GM23248 (cell line): ENCODE data around the gene OR7G2. TPM values are rescaled to one million over a fixed set of nuclear protein-coding genes. Genes with fewer than 3 reads are reported as not detected.
"Not testable (repeated sequence)": the region's sequence is repeated elsewhere in the genome, so short reads cannot be mapped to it uniquely, and the experiment has no call there.

Experiments
- DNase-seq: peaks from one replicate; pipeline ENCODE4 v3.0.0-alpha.2; 2015
- H2AFZ ChIP-seq: fragments of 200-600 bp; sonication (generic); 2 replicates; pipeline ENCODE4 v1.6.1; 2016; ENCODE audit warnings: antibody characterized with exemption
- H3F3A ChIP-seq: fragments of 200-600 bp; sonication (generic); 2 replicates; pipeline ENCODE4 v1.6.1; 2016; ENCODE audit warnings: mild to moderate bottlenecking, antibody characterized with exemption, mixed run types; ENCODE audit not compliant: insufficient read depth
- H3K27ac ChIP-seq: fragments of 200-600 bp; sonication (generic); 2 replicates; pipeline ENCODE4 v1.5.1; 2016; ENCODE audit warnings: mild to moderate bottlenecking
- H3K27me3 ChIP-seq: fragments of 200-600 bp; sonication (generic); replicated peaks from 2 replicates; pipeline ENCODE4 v1.6.1; 2016; ENCODE audit warnings: mild to moderate bottlenecking; ENCODE audit not compliant: insufficient read depth
- H3K36me3 ChIP-seq: fragments of 200-600 bp; sonication (generic); 2 replicates; pipeline ENCODE4 v1.6.1; 2016; ENCODE audit warnings: low read depth, mild to moderate bottlenecking
- H3K4me1 ChIP-seq: fragments of 200-600 bp; sonication (generic); 2 replicates; pipeline ENCODE4 v1.6.1; 2016; ENCODE audit warnings: mild to moderate bottlenecking; ENCODE audit not compliant: insufficient read depth
- H3K4me2 ChIP-seq: fragments of 200-600 bp; sonication (generic); one replicate; pipeline ENCODE4 v1.6.1; 2016; ENCODE audit warnings: mild to moderate bottlenecking; ENCODE audit not compliant: unreplicated experiment
- H3K4me3 ChIP-seq: fragments of 200-600 bp; sonication (generic); 2 replicates; pipeline ENCODE4 v1.5.1; 2016; ENCODE audit warnings: mild to moderate bottlenecking
- H3K79me2 ChIP-seq: fragments of 200-600 bp; sonication (generic); 2 replicates; pipeline ENCODE4 v1.6.1; 2016; ENCODE audit warnings: mild to moderate bottlenecking; ENCODE audit not compliant: insufficient read depth
- H3K9ac ChIP-seq: fragments of 200-600 bp; sonication (generic); 2 replicates; pipeline ENCODE4 v1.6.1; 2016; ENCODE audit warnings: mild to moderate bottlenecking
- H3K9me2 ChIP-seq: fragments of 200-600 bp; sonication (generic); 2 replicates; pipeline ENCODE4 v1.6.1; 2016; ENCODE audit warnings: mixed run types, mild to moderate bottlenecking, moderate library complexity; ENCODE audit not compliant: insufficient read depth
- H3K9me3 ChIP-seq: fragments of 200-600 bp; sonication (generic); one replicate; pipeline ENCODE4 v1.6.1; 2017; ENCODE audit warnings: low read depth
- H4K20me1 ChIP-seq: fragments of 200-600 bp; sonication (generic); 2 replicates; pipeline ENCODE4 v1.6.0; 2016; ENCODE audit not compliant: insufficient read depth
- EZH2 ChIP-seq: fragments of 200-600 bp; sonication (generic); IDR thresholded peaks from 2 replicates; pipeline ENCODE4 v1.6.1; 2018; ENCODE audit warnings: antibody characterized with exemption, mild to moderate bottlenecking; ENCODE audit not compliant: insufficient read depth, poor library complexity, severe bottlenecking
- EZH2phosphoT487 ChIP-seq: fragments of 200-600 bp; sonication (generic); IDR thresholded peaks from 2 replicates; pipeline ENCODE4 v1.6.1; 2018; ENCODE audit warnings: antibody characterized with exemption, moderate library complexity, mild to moderate bottlenecking, low read depth; ENCODE audit not compliant: insufficient read depth
- WGBS, 2 experiments: methylation state at CpG; one replicate each; pipeline ENCODE4 v1.1.6; 2015 to 2017; ENCODE audit warnings: low lambda C conversion rate in 2 of 2, low coverage in 1 of 2; ENCODE audit errors: missing lambda C conversion rate in 2 of 2; 5-methylcytosine and 5-hydroxymethylcytosine counted together
- in situ Hi-C: fragments of 300-500 bp; cut with MboI; formaldehyde crosslinking; loops from 2 replicates; pipeline ENCODE4 v1.15.0; 2020
- polyA plus RNA-seq: library from polyadenylated mRNA; unstranded; fragments of >200 nt; fragmentation: Nextera tagmentation; extraction: Ambion mirVana; gene quantifications from 2 replicates; pipeline ENCODE4 v1.2.1, GENCODE V29; 2016
- total RNA-seq: library from RNA; depleted of rRNA; stranded (reverse); fragments of >200 nt; shearing (Covaris generic); gene quantifications from 2 replicates; pipeline ENCODE4 v1.2.3, GENCODE V29; 2014

The OR7G2 gene
- total and polyA plus RNA-seq, 2 experiments from 2014 or later, result not detected

DNA sequence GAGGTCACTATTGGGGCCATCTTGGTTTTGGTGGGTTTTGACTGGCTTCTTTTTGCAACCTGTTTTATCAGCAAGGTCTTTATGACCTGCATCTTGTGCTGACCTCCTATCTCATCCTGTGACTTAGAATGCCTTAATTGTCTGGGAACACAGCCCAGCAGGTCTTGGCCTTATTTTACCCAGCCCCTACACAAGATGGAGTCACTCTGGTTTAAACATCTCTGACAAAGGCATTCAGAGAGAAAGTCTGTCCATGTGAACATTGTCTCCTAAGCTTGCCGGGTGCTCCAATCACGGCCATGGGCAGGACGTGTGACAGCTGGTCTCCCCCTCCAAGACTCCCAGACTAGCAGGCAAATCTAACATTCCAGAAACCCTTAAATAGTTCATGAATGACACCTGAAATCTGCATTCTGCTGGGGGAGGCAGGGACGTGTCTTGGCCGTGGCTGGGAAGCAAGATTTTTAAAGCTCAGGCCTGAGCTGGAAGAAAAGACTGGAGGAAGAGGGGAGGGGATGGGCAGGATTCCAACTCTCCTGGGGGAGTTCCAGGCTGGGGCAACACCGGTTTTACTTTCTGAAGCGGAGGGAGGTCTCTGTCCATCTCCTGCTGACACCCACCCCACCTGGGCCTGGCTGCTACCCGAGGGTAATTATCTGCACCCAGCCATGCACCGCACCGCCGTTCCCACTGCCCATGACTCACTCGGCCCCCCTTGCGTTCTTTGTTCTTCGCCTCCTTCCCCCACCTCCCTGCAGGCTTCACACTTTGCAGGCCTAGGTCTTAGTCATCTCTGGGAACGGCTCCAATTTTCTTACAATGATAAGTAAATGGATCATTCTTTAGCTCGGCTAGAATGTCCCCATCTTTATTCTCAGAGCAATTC is 32.0 kb downstream of the OR7G2 start:
- Histone ChIP-seq H3K4me1 (no peaks in the 10 kb centered on the region), H2AFZ (no peak overlapping the region), H3K9ac (no peak overlapping the region), H3K27ac (no peak overlapping the region), H3K9me2 (no peaks in the 10 kb centered on the region), H3K4me3 (no peak overlapping the region), H3K27me3 (no peaks in the 10 kb centered on the region), H3K36me3 (no peaks in the 10 kb centered on the region), H3K4me2 (no peak overlapping the region), H3K9me3 (no peaks in the 10 kb centered on the region), H3K79me2 (no peaks in the 10 kb centered on the region), H3F3A (no peaks in the 10 kb centered on the region), H4K20me1 (no peaks in the 10 kb centered on the region)
- peak; percentile 83 for DNase-seq
- 12 to 15% methylated on average over 14 to 16 of the region's 16 CpGs for WGBS, 2 experiments
- in situ Hi-C loops, result no loop called here
- TF ChIP-seq EZH2phosphoT487 (no peak), EZH2 (no peak)

DNA sequence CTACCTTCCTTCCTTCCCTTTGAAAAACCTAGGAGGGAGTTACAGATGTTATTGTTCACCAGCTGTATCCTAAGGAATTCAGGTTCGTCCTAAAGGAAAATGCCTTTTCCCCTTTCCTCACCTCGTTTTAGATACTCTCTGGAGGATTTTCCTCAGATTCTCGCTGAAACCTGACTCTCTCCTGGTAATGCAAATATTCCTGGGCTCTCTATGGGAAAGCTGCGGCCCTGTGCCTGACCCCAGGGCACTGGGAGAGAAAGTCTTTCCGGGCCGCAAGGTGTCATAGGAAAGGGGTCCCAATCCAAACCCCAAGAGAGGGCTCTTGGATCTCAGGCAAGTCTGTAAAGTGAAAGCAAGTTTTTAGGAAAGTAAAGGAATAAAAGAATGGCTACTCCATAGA is 33.5 kb downstream of the OR7G2 start:
- in situ Hi-C loops, result no loop called here
- Histone ChIP-seq H4K20me1 (no peaks in the 10 kb centered on the region), H3K36me3 (no peaks in the 10 kb centered on the region), H3K9me3 (no peaks in the 10 kb centered on the region), H3K9ac (no peak overlapping the region), H3K4me2 (no peak overlapping the region), H3K79me2 (no peaks in the 10 kb centered on the region), H3K27me3 (no peaks in the 10 kb centered on the region), H3K27ac (no peak overlapping the region), H3K4me3 (no peak overlapping the region), H2AFZ (no peak overlapping the region), H3K4me1 (no peaks in the 10 kb centered on the region), H3F3A (no peaks in the 10 kb centered on the region), H3K9me2 (no peaks in the 10 kb centered on the region)
- WGBS, 2 experiments, result 22 to 24% methylated on average over 6 of the region's 6 CpGs
- DNase-seq, result no peak
- TF ChIP-seq EZH2 (no peak), EZH2phosphoT487 (no peak)

DNA sequence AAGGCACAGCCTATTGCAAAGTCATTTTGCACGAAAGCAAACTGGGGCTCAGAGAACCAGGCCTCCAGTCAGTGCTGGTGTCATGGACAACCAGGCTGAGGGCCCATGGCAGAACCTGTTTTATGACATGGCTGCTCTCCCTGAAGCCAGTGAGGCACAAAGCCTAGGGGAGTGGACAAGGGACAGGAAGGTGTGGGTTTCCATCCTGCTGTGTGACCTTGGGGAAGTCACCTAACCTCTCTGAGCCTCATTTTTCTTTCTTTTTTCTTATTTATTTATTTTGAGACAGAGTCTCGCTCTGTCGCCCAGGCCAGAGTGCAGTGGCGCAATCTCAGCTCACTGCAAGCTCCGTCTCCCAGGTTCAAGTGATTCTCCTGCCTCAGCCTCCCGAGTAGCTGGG is 35.6 kb downstream of the OR7G2 start:
- H3K4me2 ChIP-seq, H4K20me1 ChIP-seq, H3K9me3 ChIP-seq, H3K9ac ChIP-seq, H3K36me3 ChIP-seq, H3K9me2 ChIP-seq, DNase-seq, H3K4me1 ChIP-seq, H3K4me3 ChIP-seq, H3K27ac ChIP-seq, H3K27me3 ChIP-seq, H3F3A ChIP-seq, H3K79me2 ChIP-seq, in situ Hi-C loops, H2AFZ ChIP-seq: not testable (repeated sequence)
- 46 to 61% methylated on average over 6 of the region's 6 CpGs for WGBS, 2 experiments

DNA sequence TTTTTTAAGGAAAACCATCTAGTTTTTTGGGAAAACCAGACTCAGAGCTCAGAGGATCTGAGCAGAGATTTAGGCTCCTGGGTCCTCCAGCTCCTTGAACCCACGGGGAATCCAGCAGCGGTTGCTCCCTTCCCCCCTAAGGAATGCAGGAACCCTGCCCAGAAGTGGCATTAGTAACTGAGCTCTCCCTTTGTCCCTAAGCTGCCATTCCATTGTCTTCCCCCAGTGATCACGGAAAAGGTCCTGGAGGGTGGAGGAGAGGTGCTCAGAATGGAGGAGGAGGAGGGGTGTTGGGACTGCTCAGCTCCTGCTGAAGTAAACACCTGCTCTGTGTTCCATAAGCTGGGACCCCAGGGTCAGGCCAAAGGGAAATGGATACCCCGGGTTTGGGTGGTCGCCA is 37.2 kb downstream of the OR7G2 start:
- WGBS, 2 experiments, result 21 to 33% methylated on average over 5 of the region's 5 CpGs
- Histone ChIP-seq H3K36me3 (no peaks in the 10 kb centered on the region), H3K27ac (no peak overlapping the region), H4K20me1 (no peaks in the 10 kb centered on the region), H3F3A (no peaks in the 10 kb centered on the region), H3K4me3 (no peak overlapping the region), H3K9me2 (no peaks in the 10 kb centered on the region), H2AFZ (no peak overlapping the region), H3K9me3 (no peaks in the 10 kb centered on the region), H3K79me2 (no peaks in the 10 kb centered on the region), H3K4me1 (no peaks in the 10 kb centered on the region), H3K9ac (no peak overlapping the region), H3K27me3 (no peaks in the 10 kb centered on the region), H3K4me2 (no peak overlapping the region)
- TF ChIP-seq EZH2 (no peak), EZH2phosphoT487 (no peak)
- in situ Hi-C loops, result no loop called here
- DNase-seq, result no peak
